CD4-positive, alpha-beta T cell (primary cell): Measurements from ENCODE around the gene RAET1G. TPM values are rescaled to one million over a fixed set of nuclear protein-coding genes. Genes with fewer than 3 reads are reported as not detected.

Experiments
- ATAC-seq: fragments of 200-7000 bp; cut with Tn5 transposase; one replicate; pipeline ENCODE4 v1.10.0; 2022; ENCODE audit warnings: mild to moderate bottlenecking; ENCODE audit not compliant: poor library complexity
- CTCF ChIA-PET: fragments of 350-600 bp; sonication (Branson Sonifier 250); formaldehyde crosslinking; loops from one replicate; lab custom pipeline; 2021; ENCODE audit warnings: antibody characterized with exemption, inconsistent platforms; lab: Charles Lee
- POLR2A ChIA-PET: fragments of 350-600 bp; sonication (Branson Sonifier 250); formaldehyde crosslinking; loops from one replicate; lab custom pipeline; 2021; ENCODE audit warnings: antibody characterized with exemption, inconsistent platforms; lab: Charles Lee
- DNase-seq, 14 experiments: peaks; one replicate each; pipeline ENCODE4 v3.0.0-alpha.2; 2013 to 2020; ENCODE audit warnings: mixed read lengths in 2 of 14
- H3K27ac ChIP-seq, 2 donors: one replicate each; pipeline versions ENCODE4 v1.5.1 to v1.7.0; 2013; ENCODE audit warnings: low read length in 2 of 2, low read depth in 1 of 2, mild to moderate bottlenecking in 1 of 2
- H3K27me3 ChIP-seq, 2 experiments: 1 replicate in 1 of 2; 2 replicates in 1 of 2; pipeline versions ENCODE4 v1.6.1 to v1.7.0; 2013; ENCODE audit warnings: low read length in 2 of 2, control low read depth in 1 of 2, mild to moderate bottlenecking in 1 of 2, moderate library complexity in 1 of 2; ENCODE audit not compliant: insufficient read depth in 2 of 2, control insufficient read depth in 1 of 2
- H3K36me3 ChIP-seq: one replicate; pipeline ENCODE4 v1.6.1; 2013; ENCODE audit warnings: low read length, control low read depth; ENCODE audit not compliant: insufficient read depth
- H3K4me1 ChIP-seq: one replicate; pipeline ENCODE4 v1.6.1; 2013; ENCODE audit warnings: low read length, control low read depth; ENCODE audit not compliant: insufficient read depth
- H3K4me3 ChIP-seq: one replicate; pipeline ENCODE4 v1.5.1; 2013; ENCODE audit warnings: mild to moderate bottlenecking, low read length, moderate library complexity
- H3K9me3 ChIP-seq, 2 experiments: 1 replicate in 1 of 2; 2 replicates in 1 of 2; pipeline versions ENCODE4 v1.6.1 to v1.7.0; 2013; ENCODE audit warnings: low read length in 2 of 2, mild to moderate bottlenecking in 2 of 2, control low read depth in 1 of 2, moderate library complexity in 1 of 2; ENCODE audit not compliant: control insufficient read depth in 1 of 2, insufficient read depth in 1 of 2
- H3K27ac Mint-ChIP-seq: one replicate; pipeline ENCODE4 v1.8.0; 2020; ENCODE audit warnings: mixed read lengths
- H3K27me3 Mint-ChIP-seq: one replicate; pipeline ENCODE4 v1.8.0; 2021; ENCODE audit warnings: mixed read lengths
- H3K36me3 Mint-ChIP-seq: one replicate; pipeline ENCODE4 v1.8.0; 2021; ENCODE audit warnings: low read depth, mixed read lengths
- H3K4me1 Mint-ChIP-seq: one replicate; pipeline ENCODE4 v1.8.0; 2021; ENCODE audit warnings: low read depth, mixed read lengths
- H3K4me3 Mint-ChIP-seq: one replicate; pipeline ENCODE4 v1.8.0; 2020; ENCODE audit warnings: mild to moderate bottlenecking, mixed read lengths
- H3K9me3 Mint-ChIP-seq: one replicate; pipeline ENCODE4 v1.8.0; 2020; ENCODE audit warnings: mixed read lengths
- intact Hi-C, 2 experiments: fragments of 100-400 bp; cut with DNase I in 1 of 2; cut with micrococcal nuclease in 1 of 2; formaldehyde crosslinking; loops; one replicate each; pipeline versions ENCODE4 v1.15.1 to v1.9.0; 2023 to 2025; cut with DNase I, micrococcal nuclease
- total RNA-seq, 174 experiments: library from RNA in 2 of 174; stranded (reverse) in 2 of 174; gene quantifications; one replicate each; pipeline ENCODE4 v1.2.3 and lab custom pipeline; 2021 to 2026
- TF ChIP-seq, protein P1 (sequence below): fragments of 200-600 bp; IDR thresholded peaks from one replicate; pipeline ENCODE4 v1.8.0; 2022; ENCODE audit warnings: antibody characterized with exemption, mild to moderate bottlenecking

Gene RAET1G
- total RNA-seq, 2 experiments from 2014 or later: not detected

DNA sequence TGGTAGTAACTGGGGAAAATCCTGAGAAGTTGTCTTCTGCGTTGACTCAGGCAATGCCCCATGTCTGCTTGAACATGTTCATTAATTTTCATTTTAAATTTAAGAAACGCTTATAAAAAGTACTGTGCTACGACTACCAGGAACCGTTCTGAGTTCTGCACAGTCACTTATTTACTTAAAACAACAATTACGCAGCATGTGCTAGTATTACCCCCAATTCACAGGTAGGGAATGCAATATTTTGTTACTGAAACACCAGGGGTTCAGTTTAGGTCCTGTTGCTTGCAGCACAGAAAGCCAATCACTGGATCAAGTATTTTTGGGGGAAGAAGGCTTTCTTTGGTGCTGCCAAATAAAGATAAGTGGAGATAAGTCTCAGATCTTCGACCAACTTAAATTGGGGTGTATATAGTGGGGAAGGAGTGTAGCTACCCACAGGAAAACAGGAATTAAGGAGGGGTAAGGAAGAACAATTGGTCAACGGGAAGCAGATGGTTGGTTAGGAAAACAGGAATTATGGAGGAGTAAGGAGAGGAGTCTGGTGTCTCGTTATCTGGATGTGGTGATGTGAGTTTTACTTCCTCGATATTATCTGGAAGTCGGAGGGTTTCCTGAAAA, 53.5 kb downstream of the RAET1G start:
- Histone ChIP-seq H3K9me3 (no peaks in the 10 kb centered on the region), H3K4me1 (peaks cover 5% of the 10 kb centered on the region), H3K27me3 (peaks cover 0 to 5% of the 10 kb centered on the region in 2 experiments), H3K36me3 (no peaks in the 10 kb centered on the region), H3K4me3 (no peak overlapping the region), H3K27ac (no peak overlapping the region)
- ChIA-PET CTCF (interaction anchor here (1.2 kb wide), 1 partner anchor 1011 kb away, joined by 3 read pairs; no protein-coding TSS in a partner anchor), POLR2A (interaction anchor here (0.6 to 1.4 kb wide), 2 partner anchors 9 to 13 kb away, joined by 3 to 4 read pairs; no protein-coding TSS in a partner anchor)
- Mint-ChIP-seq H3K4me1 (no peaks in the 10 kb centered on the region), H3K27me3 (peaks cover 14% of the 10 kb centered on the region), H3K9me3 (no peaks in the 10 kb centered on the region), H3K27ac (no peak overlapping the region), H3K4me3 (no peak overlapping the region), H3K36me3 (no peaks in the 10 kb centered on the region)
- TF ChIP-seq, protein P1, sequence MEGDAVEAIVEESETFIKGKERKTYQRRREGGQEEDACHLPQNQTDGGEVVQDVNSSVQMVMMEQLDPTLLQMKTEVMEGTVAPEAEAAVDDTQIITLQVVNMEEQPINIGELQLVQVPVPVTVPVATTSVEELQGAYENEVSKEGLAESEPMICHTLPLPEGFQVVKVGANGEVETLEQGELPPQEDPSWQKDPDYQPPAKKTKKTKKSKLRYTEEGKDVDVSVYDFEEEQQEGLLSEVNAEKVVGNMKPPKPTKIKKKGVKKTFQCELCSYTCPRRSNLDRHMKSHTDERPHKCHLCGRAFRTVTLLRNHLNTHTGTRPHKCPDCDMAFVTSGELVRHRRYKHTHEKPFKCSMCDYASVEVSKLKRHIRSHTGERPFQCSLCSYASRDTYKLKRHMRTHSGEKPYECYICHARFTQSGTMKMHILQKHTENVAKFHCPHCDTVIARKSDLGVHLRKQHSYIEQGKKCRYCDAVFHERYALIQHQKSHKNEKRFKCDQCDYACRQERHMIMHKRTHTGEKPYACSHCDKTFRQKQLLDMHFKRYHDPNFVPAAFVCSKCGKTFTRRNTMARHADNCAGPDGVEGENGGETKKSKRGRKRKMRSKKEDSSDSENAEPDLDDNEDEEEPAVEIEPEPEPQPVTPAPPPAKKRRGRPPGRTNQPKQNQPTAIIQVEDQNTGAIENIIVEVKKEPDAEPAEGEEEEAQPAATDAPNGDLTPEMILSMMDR: no peak
- DNase-seq: no peak
- ATAC-seq: no peak
- intact Hi-C loops: loop anchor here in 1 of 2 experiments (5.0 to 10.0 kb wide), 3 partner anchors 115 to 322 kb away; partner anchors contain the start of gene PPIL4

DNA sequence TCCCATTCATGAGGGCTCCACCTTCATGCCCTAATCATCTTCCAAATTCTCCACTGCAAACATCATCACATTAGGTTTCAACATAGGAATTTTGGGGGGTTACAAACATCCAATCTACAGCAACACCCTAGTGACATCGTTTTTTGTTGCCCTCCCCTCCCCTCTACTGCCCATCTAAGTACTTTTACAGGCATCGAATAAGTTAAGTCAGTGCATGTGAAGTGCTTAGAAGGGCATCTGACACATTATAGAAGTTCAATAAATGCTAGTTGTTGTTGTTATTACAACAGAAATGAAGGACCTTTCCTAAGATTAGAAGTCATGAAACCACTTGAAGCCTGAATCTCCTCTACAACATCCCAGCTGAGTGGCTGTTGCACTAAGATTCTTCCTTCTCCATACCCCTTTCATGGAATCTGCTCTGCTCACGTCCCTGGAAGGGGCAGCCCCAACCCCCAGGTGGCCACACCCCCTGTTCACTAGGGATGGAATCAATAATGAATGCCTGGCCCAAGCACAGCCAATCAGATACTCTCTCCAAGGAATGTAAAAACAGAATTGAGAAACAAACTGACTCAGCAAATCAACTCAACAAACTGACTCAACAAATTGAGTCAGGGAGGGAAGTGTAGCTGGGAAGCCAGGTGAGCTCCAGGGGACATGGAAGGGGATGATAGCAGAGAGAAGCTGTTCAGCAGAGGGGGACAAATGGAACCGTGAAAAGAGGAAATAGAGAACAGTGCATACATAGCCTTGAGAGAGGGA, 54.9 kb downstream of the RAET1G start:
- ATAC-seq (no peak), DNase-seq (no peak)
- POLR2A ChIA-PET: interaction anchor here (1.4 kb wide), 1 partner anchor 10 kb away, joined by 4 read pairs; no protein-coding TSS in a partner anchor
- H3K4me1 Mint-ChIP-seq: peaks cover 2% of the 10 kb centered on the region
- no peak overlapping the region for H3K27ac Mint-ChIP-seq
- TF ChIP-seq, protein P1: no peak
- Histone ChIP-seq H3K9me3 (no peaks in the 10 kb centered on the region), H3K27me3 (no peaks in the 10 kb centered on the region), H3K27ac (no peak overlapping the region), H3K4me3 (no peak overlapping the region), H3K36me3 (no peaks in the 10 kb centered on the region), H3K4me1 (peaks cover 8% of the 10 kb centered on the region)
- no peak overlapping the region for H3K4me3 Mint-ChIP-seq
- no peaks in the 10 kb centered on the region for H3K36me3 Mint-ChIP-seq
- H3K27me3 Mint-ChIP-seq: peaks cover 5% of the 10 kb centered on the region
- CTCF ChIA-PET: no interaction called here
- H3K9me3 Mint-ChIP-seq: no peaks in the 10 kb centered on the region
- intact Hi-C loops: loop anchor here in 1 of 2 experiments (5.0 to 10.0 kb wide), 3 partner anchors 113 to 321 kb away; partner anchors contain the start of gene PPIL4

Other genes starting within 250 kb of the RAET1G start
- gene LATS1, start 205.0 kb downstream of the RAET1G start, total RNA-seq: 10 to 100 TPM; 36.1 to 39.6 TPM
- 10 to 100 TPM; 14.2 to 14.5 TPM for gene NUP43, start 176.6 kb downstream of the RAET1G start, total RNA-seq
- 10 to 100 TPM; 14.4 to 15.7 TPM for gene PCMT1, start 173.4 kb downstream of the RAET1G start, total RNA-seq
- under 1 TPM; 0.75 to 0.99 TPM for gene LRP11, start 58.8 kb downstream of the RAET1G start, total RNA-seq
- not detected for gene RAET1E, start 25.0 kb downstream of the RAET1G start, total RNA-seq
- gene ULBP2, start 18.9 kb upstream of the RAET1G start, total RNA-seq: 1 to 10 TPM; 1.8 to 1.9 TPM
- under 1 TPM; 0.08 to 0.14 TPM for gene ULBP1, start 40.8 kb upstream of the RAET1G start, total RNA-seq
- gene RAET1L, start 102.4 kb upstream of the RAET1G start, total RNA-seq: not detected
- gene ULBP3, start 146.0 kb upstream of the RAET1G start, total RNA-seq: under 1 TPM in 1 of 2 experiments, not detected in 1; 0.44 TPM
- gene PPP1R14C, start 219.9 kb upstream of the RAET1G start, total RNA-seq: not detected